CD14-positive monocyte (primary cell): ENCODE results near the gene ADAMTSL1. TPM values are rescaled to one million over a fixed set of nuclear protein-coding genes. Genes with fewer than 3 reads are reported as not detected.

Experiments
- DNase-seq, 3 donors: peaks; one replicate each; pipeline ENCODE4 v3.0.0-alpha.2; 2011 to 2022
- H2AFZ ChIP-seq: 2 replicates; pipeline ENCODE4 v1.6.0; 2012; ENCODE audit warnings: mild to moderate bottlenecking, low read depth, low read length, inconsistent platforms; ENCODE audit not compliant: insufficient read depth, poor library complexity, severe bottlenecking
- H3K27ac ChIP-seq, 2 donors: 1 replicate in 1 of 2; 2 replicates in 1 of 2; pipeline ENCODE4 v1.5.1; 2012 to 2013; ENCODE audit warnings: low read length in 2 of 2, control low read depth in 1 of 2, inconsistent platforms in 1 of 2, low read depth in 1 of 2, mild to moderate bottlenecking in 1 of 2
- H3K27me3 ChIP-seq, 2 donors: one replicate each; pipeline versions ENCODE4 v1.6.0 to v1.6.1; 2011 to 2013; ENCODE audit warnings: low read length in 2 of 2; ENCODE audit not compliant: control insufficient read depth in 2 of 2, insufficient read depth in 2 of 2
- H3K36me3 ChIP-seq, 2 donors: replicated peaks in 1 of 2; 1 replicate in 1 of 2; 2 replicates in 1 of 2; pipeline versions ENCODE4 v1.5.1 to v1.6.1; 2012 to 2013; ENCODE audit warnings: low read length in 2 of 2, control low read depth in 1 of 2, inconsistent platforms in 1 of 2, mild to moderate bottlenecking in 1 of 2; ENCODE audit not compliant: insufficient read depth in 2 of 2, control insufficient read depth in 1 of 2
- H3K4me1 ChIP-seq, 2 donors: 1 replicate in 1 of 2; 2 replicates in 1 of 2; pipeline versions ENCODE4 v1.5.1 to v1.6.1; 2012 to 2013; ENCODE audit warnings: low read length in 2 of 2, control low read depth in 1 of 2, inconsistent platforms in 1 of 2, mild to moderate bottlenecking in 1 of 2, moderate library complexity in 1 of 2; ENCODE audit not compliant: insufficient read depth in 2 of 2, control insufficient read depth in 1 of 2
- H3K4me2 ChIP-seq: replicated peaks from 2 replicates; pipeline ENCODE3; 2012; ENCODE audit warnings: low read length, moderate library complexity, mild to moderate bottlenecking; ENCODE audit not compliant: poor library complexity, severe bottlenecking; ENCODE audit errors: extremely low read depth
- H3K4me3 ChIP-seq, 3 experiments: fragments of 200-600 bp in 1 of 3; sonication (generic) in 1 of 3; replicated peaks in 1 of 3; 1 replicate in 2 of 3; 2 replicates in 1 of 3; pipeline ENCODE4 v1.5.1; 2011 to 2013; ENCODE audit warnings: low read length in 3 of 3, mild to moderate bottlenecking in 3 of 3, control low read depth in 2 of 3, low read depth in 2 of 3, inconsistent platforms in 1 of 3, moderate library complexity in 1 of 3
- H3K79me2 ChIP-seq: 2 replicates; pipeline ENCODE4 v1.6.0; 2012; ENCODE audit warnings: mild to moderate bottlenecking, control low read depth, inconsistent platforms, low read length, moderate library complexity; ENCODE audit not compliant: insufficient read depth
- H3K9ac ChIP-seq: 2 replicates; pipeline ENCODE4 v1.6.0; 2017; ENCODE audit warnings: low read length, mild to moderate bottlenecking; ENCODE audit not compliant: insufficient read depth, poor library complexity, severe bottlenecking
- H3K9me3 ChIP-seq, 2 donors: replicated peaks in 1 of 2; 1 replicate in 1 of 2; 2 replicates in 1 of 2; pipeline versions ENCODE4 v1.5.1 to v1.6.1; 2012 to 2013; ENCODE audit warnings: low read length in 2 of 2, control low read depth in 1 of 2; ENCODE audit not compliant: control insufficient read depth in 1 of 2, insufficient read depth in 1 of 2
- H4K20me1 ChIP-seq: 2 replicates; pipeline ENCODE4 v1.6.0; 2012; ENCODE audit warnings: mild to moderate bottlenecking, low read length, control low read depth, moderate library complexity; ENCODE audit not compliant: insufficient read depth
- H3K27ac Mint-ChIP-seq, 7 donors: one replicate each; pipeline ENCODE4 v1.8.0; 2020; ENCODE audit warnings: mild to moderate bottlenecking in 7 of 7, mixed read lengths in 7 of 7, moderate library complexity in 6 of 7, inconsistent platforms in 2 of 7
- H3K27me3 Mint-ChIP-seq, 3 donors: one replicate each; pipeline ENCODE4 v1.8.0; 2021 to 2022; ENCODE audit warnings: low read depth in 3 of 3, mild to moderate bottlenecking in 3 of 3, mixed read lengths in 3 of 3, moderate library complexity in 3 of 3, inconsistent platforms in 1 of 3
- H3K36me3 Mint-ChIP-seq, 2 donors: one replicate each; pipeline ENCODE4 v1.8.0; 2020; ENCODE audit warnings: mixed read lengths in 2 of 2, inconsistent platforms in 1 of 2, mild to moderate bottlenecking in 1 of 2
- H3K4me1 Mint-ChIP-seq: one replicate; pipeline ENCODE4 v1.8.0; 2020; ENCODE audit warnings: mild to moderate bottlenecking, mixed read lengths
- H3K4me3 Mint-ChIP-seq, 2 donors: one replicate each; pipeline ENCODE4 v1.8.0; 2020; ENCODE audit warnings: mild to moderate bottlenecking in 2 of 2, mixed read lengths in 2 of 2, moderate library complexity in 1 of 2
- H3K9me3 Mint-ChIP-seq, 7 donors: one replicate each; pipeline ENCODE4 v1.8.0; 2020 to 2022; ENCODE audit warnings: mixed read lengths in 7 of 7, mild to moderate bottlenecking in 6 of 7, moderate library complexity in 6 of 7, inconsistent platforms in 2 of 7
- WGBS: methylation state at CpG from one replicate; pipeline ENCODE4 v1.1.5; 2013; ENCODE audit warnings: missing lambda C conversion rate; ENCODE audit not compliant: insufficient coverage; 5-methylcytosine and 5-hydroxymethylcytosine counted together
- intact Hi-C, 2 donors: fragments of 100-400 bp; cut with micrococcal nuclease; formaldehyde crosslinking; loops; one replicate each; pipeline versions ENCODE4 v1.15.0 to v1.15.1; 2023
- polyA plus RNA-seq, 3 donors: library from polyadenylated mRNA; depleted of rRNA in 1 of 3; unstranded in 2 of 3; stranded (reverse) in 1 of 3; fragments of 300-500 nt in 2 of 3; fragments of >200 nt in 1 of 3; fragmentation: Illumina TruSeq in 2 of 3; gene quantifications; 1 replicate in 2 of 3; 2 replicates in 1 of 3; pipeline ENCODE4 v1.2.3, GENCODE V29; 2012 to 2021
- TF ChIP-seq, protein P1 (sequence below): fragments of 200-600 bp; IDR thresholded peaks from one replicate; pipeline ENCODE4 v1.8.0; 2022; ENCODE audit warnings: antibody characterized with exemption, mild to moderate bottlenecking

The ADAMTSL1 gene
- polyA plus RNA-seq, 3 donors: not detected

DNA sequence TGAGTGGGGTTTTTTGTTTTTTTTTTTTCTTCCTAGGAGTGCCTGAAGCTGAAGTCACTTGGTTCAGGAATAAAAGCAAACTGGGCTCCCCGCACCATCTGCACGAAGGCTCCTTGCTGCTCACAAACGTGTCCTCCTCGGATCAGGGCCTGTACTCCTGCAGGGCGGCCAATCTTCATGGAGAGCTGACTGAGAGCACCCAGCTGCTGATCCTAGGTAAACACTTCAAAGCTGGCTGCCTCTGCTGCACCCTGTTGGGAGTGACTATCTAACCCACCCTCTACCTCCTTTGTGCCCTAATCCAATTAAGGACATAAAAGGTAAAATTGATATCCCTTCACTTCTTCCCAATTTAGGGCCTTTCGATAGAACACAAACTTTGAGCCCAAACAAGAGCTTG, 352.3 kb downstream of the ADAMTSL1 start:
- no peak overlapping the region for H3K27ac ChIP-seq
- Mint-ChIP-seq H3K27ac (no peak overlapping the region), H3K36me3 (no peaks in the 10 kb centered on the region), H3K4me3 (no peak overlapping the region), H3K9me3 (peaks cover 0 to 4% (median 1%) of the 10 kb centered on the region in 7 donors), H3K4me1 (no peaks in the 10 kb centered on the region), H3K27me3 (peaks cover 0 to 4% (median 0%) of the 10 kb centered on the region in 3 donors)
- H3K9ac ChIP-seq: no peak overlapping the region
- WGBS: 94% methylated on average over 6 of the region's 6 CpGs
- no peaks in the 10 kb centered on the region for H3K27me3 ChIP-seq
- H3K9me3 ChIP-seq: no peaks in the 10 kb centered on the region
- H3K36me3 ChIP-seq: no peaks in the 10 kb centered on the region
- no peaks in the 10 kb centered on the region for H3K79me2 ChIP-seq
- TF ChIP-seq, protein P1, sequence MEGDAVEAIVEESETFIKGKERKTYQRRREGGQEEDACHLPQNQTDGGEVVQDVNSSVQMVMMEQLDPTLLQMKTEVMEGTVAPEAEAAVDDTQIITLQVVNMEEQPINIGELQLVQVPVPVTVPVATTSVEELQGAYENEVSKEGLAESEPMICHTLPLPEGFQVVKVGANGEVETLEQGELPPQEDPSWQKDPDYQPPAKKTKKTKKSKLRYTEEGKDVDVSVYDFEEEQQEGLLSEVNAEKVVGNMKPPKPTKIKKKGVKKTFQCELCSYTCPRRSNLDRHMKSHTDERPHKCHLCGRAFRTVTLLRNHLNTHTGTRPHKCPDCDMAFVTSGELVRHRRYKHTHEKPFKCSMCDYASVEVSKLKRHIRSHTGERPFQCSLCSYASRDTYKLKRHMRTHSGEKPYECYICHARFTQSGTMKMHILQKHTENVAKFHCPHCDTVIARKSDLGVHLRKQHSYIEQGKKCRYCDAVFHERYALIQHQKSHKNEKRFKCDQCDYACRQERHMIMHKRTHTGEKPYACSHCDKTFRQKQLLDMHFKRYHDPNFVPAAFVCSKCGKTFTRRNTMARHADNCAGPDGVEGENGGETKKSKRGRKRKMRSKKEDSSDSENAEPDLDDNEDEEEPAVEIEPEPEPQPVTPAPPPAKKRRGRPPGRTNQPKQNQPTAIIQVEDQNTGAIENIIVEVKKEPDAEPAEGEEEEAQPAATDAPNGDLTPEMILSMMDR: no peak
- no peaks in the 10 kb centered on the region for H3K4me1 ChIP-seq
- H3K4me2 ChIP-seq: no peak overlapping the region
- no peak overlapping the region for H2AFZ ChIP-seq
- H4K20me1 ChIP-seq: no peaks in the 10 kb centered on the region
- no peak for DNase-seq
- H3K4me3 ChIP-seq: no peak overlapping the region
- intact Hi-C loops: no loop called here

DNA sequence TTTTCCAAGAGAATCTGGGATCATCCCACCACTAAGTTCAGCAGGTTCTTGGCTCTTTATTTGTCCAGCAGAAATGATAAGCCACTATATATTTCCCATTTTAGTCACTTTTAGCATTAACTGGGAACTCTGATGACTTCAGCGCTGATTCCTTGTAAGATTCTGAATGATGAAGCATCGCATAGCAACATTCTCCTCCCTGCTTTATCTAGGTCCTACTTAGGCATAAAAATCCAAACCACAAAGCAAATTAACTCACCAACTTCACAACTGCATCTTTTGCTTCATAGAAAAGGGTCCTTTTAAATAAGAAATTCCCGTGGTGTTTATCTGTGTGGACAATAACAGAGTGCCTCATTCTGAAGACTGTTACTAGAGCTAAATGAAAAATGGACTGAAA, 355.1 kb downstream of the ADAMTSL1 start:
- H3K4me2 ChIP-seq: no peak overlapping the region
- H3K9ac ChIP-seq: no peak overlapping the region
- H3K9me3 ChIP-seq: no peaks in the 10 kb centered on the region
- no peak overlapping the region for H3K27ac Mint-ChIP-seq
- no peaks in the 10 kb centered on the region for H3K36me3 ChIP-seq
- no peak overlapping the region for H2AFZ ChIP-seq
- no peaks in the 10 kb centered on the region for H3K27me3 ChIP-seq
- no peak overlapping the region for H3K27ac ChIP-seq
- TF ChIP-seq, protein P1: no peak
- no peaks in the 10 kb centered on the region for H3K36me3 Mint-ChIP-seq
- H3K79me2 ChIP-seq: no peaks in the 10 kb centered on the region
- H3K9me3 Mint-ChIP-seq: peaks cover 0 to 3% (median 0%) of the 10 kb centered on the region in 7 donors
- no peaks in the 10 kb centered on the region for H4K20me1 ChIP-seq
- intact Hi-C loops: no loop called here
- H3K27me3 Mint-ChIP-seq: no peaks in the 10 kb centered on the region
- 100% methylated on average over 2 of the region's 3 CpGs for WGBS
- no peak for DNase-seq
- no peaks in the 10 kb centered on the region for H3K4me1 ChIP-seq
- no peak overlapping the region for H3K4me3 ChIP-seq
- no peak overlapping the region for H3K4me3 Mint-ChIP-seq
- H3K4me1 Mint-ChIP-seq: no peaks in the 10 kb centered on the region
